Activated CD4-positive, alpha-beta T cell treated with anti-CD3 and anti-CD28 coated beads, Interleukin-2, amount 10 ng/mL, durations not matched to agents 7 days and 5 days (primary cell): ENCODE data around the gene AMMECR1. TPM values are rescaled to one million over a fixed set of nuclear protein-coding genes. Genes with fewer than 3 reads are reported as not detected.

Experiments used
- CTCF ChIA-PET: fragments of 350-600 bp; sonication (Branson Sonifier 250); formaldehyde crosslinking; loops from one replicate; lab custom pipeline; 2021; ENCODE audit warnings: antibody characterized with exemption; lab: Charles Lee
- POLR2A ChIA-PET: fragments of 350-600 bp; sonication (Branson Sonifier 250); formaldehyde crosslinking; loops from one replicate; lab custom pipeline; 2021; ENCODE audit warnings: antibody characterized with exemption; lab: Charles Lee
- DNase-seq: peaks from one replicate; pipeline ENCODE4 v3.0.0-alpha.2; 2020
- H3K27ac Mint-ChIP-seq: one replicate; pipeline ENCODE4 v1.8.0; 2021; ENCODE audit warnings: mild to moderate bottlenecking, moderate library complexity, mixed read lengths
- H3K27me3 Mint-ChIP-seq: one replicate; pipeline ENCODE4 v1.8.0; 2021; ENCODE audit warnings: mixed read lengths
- H3K36me3 Mint-ChIP-seq: one replicate; pipeline ENCODE4 v1.8.0; 2021; ENCODE audit warnings: low read depth, mixed read lengths
- H3K4me1 Mint-ChIP-seq: one replicate; pipeline ENCODE4 v1.8.0; 2021; ENCODE audit warnings: mixed read lengths
- H3K4me3 Mint-ChIP-seq: one replicate; pipeline ENCODE4 v1.8.0; 2021; ENCODE audit warnings: mild to moderate bottlenecking, moderate library complexity, mixed read lengths
- H3K9me3 Mint-ChIP-seq: one replicate; pipeline ENCODE4 v1.8.0; 2021; ENCODE audit warnings: mixed read lengths
- total RNA-seq, 2 experiments: library from RNA; stranded (reverse); gene quantifications; one replicate each; pipeline ENCODE4 v1.2.3, GENCODE V29; 2021

AMMECR1 gene
- total RNA-seq, 2 experiments from 2014 or later: 8.6 to 9.9 TPM

- DNase-seq: no peak
- Mint-ChIP-seq H3K4me3 (no peak overlapping the region), H3K4me1 (peaks cover 20% of the 10 kb centered on the region), H3K36me3 (peaks cover 8% of the 10 kb centered on the region), H3K27ac (no peak overlapping the region), H3K9me3 (no peaks in the 10 kb centered on the region), H3K27me3 (no peaks in the 10 kb centered on the region)
- ChIA-PET POLR2A (no interaction called here), CTCF (interaction anchor here (1.0 kb wide), 1 partner anchor 25 kb away, joined by 3 read pairs; no protein-coding TSS in a partner anchor)
These were observed 49.0 kb downstream of the AMMECR1 start for GRCh38 chrX:110268886-110269285.

GRCh38 chrX:110268395-110268794 lies 49.5 kb downstream of the AMMECR1 start:
- CTCF ChIA-PET: interaction anchor here (0.6 kb wide), 1 partner anchor 86 kb away, joined by 3 read pairs; no protein-coding TSS in a partner anchor
- POLR2A ChIA-PET: no interaction called here
- Mint-ChIP-seq H3K9me3 (no peaks in the 10 kb centered on the region), H3K4me1 (peaks cover 20% of the 10 kb centered on the region), H3K4me3 (no peak overlapping the region), H3K27ac (peak overlapping the region; percentile 78), H3K36me3 (peaks cover 9% of the 10 kb centered on the region), H3K27me3 (no peaks in the 10 kb centered on the region)
- DNase-seq: no peak

DNA sequence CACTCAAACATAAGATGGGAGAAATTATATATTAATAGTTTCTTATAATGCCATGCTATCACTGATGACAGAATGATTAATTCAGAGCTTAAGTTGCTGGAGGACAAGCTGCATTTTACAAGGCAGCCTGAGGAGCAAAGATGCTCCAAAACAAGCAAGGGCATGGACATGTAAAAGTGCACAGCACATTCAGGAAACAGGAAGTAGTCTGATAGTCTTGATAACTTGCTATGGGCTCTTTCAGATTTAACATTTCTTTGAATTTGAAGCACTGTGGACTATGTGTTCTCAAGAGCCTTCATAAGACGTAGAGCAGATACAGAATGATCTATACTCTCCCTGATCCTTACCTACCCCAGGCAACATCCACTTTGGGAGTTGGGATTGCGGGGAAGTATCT lies 50.0 kb downstream of the AMMECR1 start:
- H3K9me3 Mint-ChIP-seq: no peaks in the 10 kb centered on the region
- peaks cover 9% of the 10 kb centered on the region for H3K36me3 Mint-ChIP-seq
- H3K27ac Mint-ChIP-seq: peak overlapping the region; percentile 78
- H3K4me3 Mint-ChIP-seq: no peak overlapping the region
- DNase-seq: no peak
- CTCF ChIA-PET: interaction anchor here (0.6 kb wide), 1 partner anchor 87 kb away, joined by 3 read pairs; no protein-coding TSS in a partner anchor
- no peaks in the 10 kb centered on the region for H3K27me3 Mint-ChIP-seq
- peaks cover 20% of the 10 kb centered on the region for H3K4me1 Mint-ChIP-seq
- POLR2A ChIA-PET: interaction anchor here (0.7 kb wide), 1 partner anchor 43 kb away, joined by 3 read pairs; no protein-coding TSS in a partner anchor

DNA sequence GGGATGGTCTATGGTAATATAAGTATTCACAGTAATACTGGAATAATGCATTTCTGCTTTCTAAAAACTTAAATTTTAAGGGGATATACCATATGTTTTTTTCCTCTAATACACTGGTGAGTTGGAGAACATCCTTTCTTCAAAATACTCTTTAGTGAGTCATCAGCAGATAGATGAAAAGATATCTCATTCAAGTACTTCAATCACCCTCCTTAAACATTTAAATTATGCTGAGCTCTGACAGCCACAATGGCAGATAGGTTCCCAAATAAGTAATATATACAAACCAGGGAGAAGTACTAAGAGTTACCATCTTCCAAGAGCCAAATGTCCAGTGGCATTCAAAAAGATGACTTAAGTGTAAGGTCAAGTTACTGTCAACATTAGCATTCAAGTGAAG lies 52.2 kb downstream of the AMMECR1 start:
- H3K27ac Mint-ChIP-seq: no peak overlapping the region
- ChIA-PET POLR2A (no interaction called here), CTCF (no interaction called here)
- H3K36me3 Mint-ChIP-seq: peaks cover 12% of the 10 kb centered on the region
- H3K9me3 Mint-ChIP-seq: no peaks in the 10 kb centered on the region
- H3K4me3 Mint-ChIP-seq: no peak overlapping the region
- peaks cover 20% of the 10 kb centered on the region for H3K4me1 Mint-ChIP-seq
- no peak for DNase-seq
- H3K27me3 Mint-ChIP-seq: no peaks in the 10 kb centered on the region

- DNase-seq: no peak
- Mint-ChIP-seq H3K27ac (no peak overlapping the region), H3K9me3 (no peaks in the 10 kb centered on the region), H3K36me3 (peaks cover 5% of the 10 kb centered on the region), H3K4me3 (no peak overlapping the region), H3K4me1 (peaks cover 11% of the 10 kb centered on the region), H3K27me3 (no peaks in the 10 kb centered on the region)
- CTCF ChIA-PET: interaction anchor here (1.0 kb wide), 1 partner anchor 17 kb away, joined by 3 read pairs; no protein-coding TSS in a partner anchor
- POLR2A ChIA-PET: no interaction called here
These were observed 58.8 kb downstream of the AMMECR1 start for GRCh38 chrX:110259117-110259516.

DNA sequence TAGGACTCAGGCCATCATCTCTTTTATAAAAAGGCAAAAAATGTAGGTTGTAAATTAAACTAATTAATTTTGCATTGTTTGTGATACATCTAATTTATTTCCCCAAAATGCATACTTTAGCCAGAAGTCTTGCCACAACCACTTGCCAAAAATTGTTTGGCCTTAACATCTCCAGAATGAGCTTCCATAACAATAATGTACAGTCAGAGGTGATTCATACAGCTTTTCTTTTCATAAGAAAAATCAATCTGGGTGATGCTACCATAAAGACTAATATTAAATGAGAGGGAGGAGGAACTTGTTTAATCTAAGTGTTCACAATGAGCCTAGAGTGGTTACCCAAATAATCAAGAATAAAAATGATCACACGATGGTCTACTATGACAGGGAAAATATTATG lies 59.3 kb downstream of the AMMECR1 start:
- H3K36me3 Mint-ChIP-seq: peaks cover 2% of the 10 kb centered on the region
- CTCF ChIA-PET: interaction anchor here (1.0 kb wide), 1 partner anchor 16 kb away, joined by 3 read pairs; no protein-coding TSS in a partner anchor
- DNase-seq: no peak
- H3K9me3 Mint-ChIP-seq: no peaks in the 10 kb centered on the region
- POLR2A ChIA-PET: no interaction called here
- H3K4me3 Mint-ChIP-seq: no peak overlapping the region
- H3K4me1 Mint-ChIP-seq: peaks cover 11% of the 10 kb centered on the region
- no peaks in the 10 kb centered on the region for H3K27me3 Mint-ChIP-seq
- no peak overlapping the region for H3K27ac Mint-ChIP-seq

- DNase-seq: no peak
- Mint-ChIP-seq H3K36me3 (peaks cover 3% of the 10 kb centered on the region), H3K4me1 (peaks cover 11% of the 10 kb centered on the region), H3K9me3 (no peaks in the 10 kb centered on the region), H3K4me3 (no peak overlapping the region), H3K27me3 (no peaks in the 10 kb centered on the region), H3K27ac (no peak overlapping the region)
- POLR2A ChIA-PET: no interaction called here
- CTCF ChIA-PET: interaction anchor here (1.0 kb wide), 1 partner anchor 16 kb away, joined by 3 read pairs; no protein-coding TSS in a partner anchor
These were observed 60.0 kb downstream of the AMMECR1 start for GRCh38 chrX:110257889-110258288.

GRCh38 chrX:110252711-110253110 lies 65.2 kb downstream of the AMMECR1 start:
- no peak for DNase-seq
- H3K36me3 Mint-ChIP-seq: peaks cover 9% of the 10 kb centered on the region
- POLR2A ChIA-PET: no interaction called here
- no peaks in the 10 kb centered on the region for H3K9me3 Mint-ChIP-seq
- no peaks in the 10 kb centered on the region for H3K27me3 Mint-ChIP-seq
- H3K4me3 Mint-ChIP-seq: no peak overlapping the region
- CTCF ChIA-PET: no interaction called here
- no peak overlapping the region for H3K27ac Mint-ChIP-seq
- H3K4me1 Mint-ChIP-seq: peaks cover 2% of the 10 kb centered on the region

GRCh38 chrX:110251961-110252360 lies 65.9 kb downstream of the AMMECR1 start:
- H3K27me3 Mint-ChIP-seq: no peaks in the 10 kb centered on the region
- peaks cover 9% of the 10 kb centered on the region for H3K36me3 Mint-ChIP-seq
- H3K4me3 Mint-ChIP-seq: no peak overlapping the region
- POLR2A ChIA-PET: no interaction called here
- H3K9me3 Mint-ChIP-seq: no peaks in the 10 kb centered on the region
- DNase-seq: no peak
- H3K4me1 Mint-ChIP-seq: peaks cover 2% of the 10 kb centered on the region
- no peak overlapping the region for H3K27ac Mint-ChIP-seq
- CTCF ChIA-PET: no interaction called here

DNA sequence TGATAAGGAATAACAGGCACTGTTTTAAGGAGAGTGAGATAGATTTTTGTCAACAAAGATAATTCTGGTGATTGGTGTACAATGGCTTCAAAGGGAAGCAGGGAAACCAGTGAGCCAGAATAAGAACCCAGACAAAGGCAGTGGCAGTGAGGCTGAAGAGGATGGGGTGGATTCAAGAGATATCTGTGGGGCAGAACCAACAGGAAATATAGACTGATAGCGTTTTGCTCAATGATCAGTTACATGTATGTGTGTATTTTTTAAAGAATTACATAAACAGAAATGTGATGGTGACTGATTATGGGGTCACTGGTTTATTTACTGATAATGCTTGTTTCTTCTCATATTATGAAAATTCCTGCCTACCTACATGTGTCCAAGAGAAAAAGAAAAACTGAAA lies 66.4 kb downstream of the AMMECR1 start:
- DNase-seq: no peak
- peaks cover 9% of the 10 kb centered on the region for H3K36me3 Mint-ChIP-seq
- peaks cover 2% of the 10 kb centered on the region for H3K4me1 Mint-ChIP-seq
- no peak overlapping the region for H3K27ac Mint-ChIP-seq
- no peaks in the 10 kb centered on the region for H3K9me3 Mint-ChIP-seq
- POLR2A ChIA-PET: no interaction called here
- no peak overlapping the region for H3K4me3 Mint-ChIP-seq
- CTCF ChIA-PET: no interaction called here
- H3K27me3 Mint-ChIP-seq: no peaks in the 10 kb centered on the region

DNA sequence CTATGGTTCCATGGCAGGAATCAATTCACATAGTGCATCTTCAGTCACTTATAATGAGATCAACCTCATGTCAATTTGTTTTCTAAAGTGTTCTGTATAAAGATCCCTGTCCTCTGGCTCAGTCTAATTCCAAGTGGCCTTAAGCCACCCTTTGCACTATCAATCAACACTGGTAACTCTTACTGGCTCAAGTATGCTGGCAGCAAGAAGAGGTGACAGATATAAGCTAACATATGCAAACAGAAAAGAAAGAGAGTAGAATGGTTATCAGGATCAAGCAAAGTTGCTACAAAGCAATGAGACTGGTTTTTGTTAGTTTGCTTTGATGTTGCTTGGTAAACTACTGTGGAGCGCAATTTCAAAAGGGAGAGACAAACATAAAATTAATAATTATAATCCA lies 67.0 kb downstream of the AMMECR1 start:
- Mint-ChIP-seq H3K4me3 (no peak overlapping the region), H3K27me3 (no peaks in the 10 kb centered on the region), H3K4me1 (peaks cover 6% of the 10 kb centered on the region), H3K9me3 (no peaks in the 10 kb centered on the region), H3K36me3 (peaks cover 9% of the 10 kb centered on the region), H3K27ac (no peak overlapping the region)
- POLR2A ChIA-PET: no interaction called here
- DNase-seq: no peak
- CTCF ChIA-PET: no interaction called here

GRCh38 chrX:110248578-110248977 lies 69.3 kb downstream of the AMMECR1 start:
- Mint-ChIP-seq H3K27ac (no peak overlapping the region), H3K36me3 (peaks cover 9% of the 10 kb centered on the region), H3K9me3 (no peaks in the 10 kb centered on the region), H3K4me3 (no peak overlapping the region), H3K27me3 (no peaks in the 10 kb centered on the region), H3K4me1 (peaks cover 6% of the 10 kb centered on the region)
- ChIA-PET POLR2A (no interaction called here), CTCF (no interaction called here)
- DNase-seq: no peak

DNA sequence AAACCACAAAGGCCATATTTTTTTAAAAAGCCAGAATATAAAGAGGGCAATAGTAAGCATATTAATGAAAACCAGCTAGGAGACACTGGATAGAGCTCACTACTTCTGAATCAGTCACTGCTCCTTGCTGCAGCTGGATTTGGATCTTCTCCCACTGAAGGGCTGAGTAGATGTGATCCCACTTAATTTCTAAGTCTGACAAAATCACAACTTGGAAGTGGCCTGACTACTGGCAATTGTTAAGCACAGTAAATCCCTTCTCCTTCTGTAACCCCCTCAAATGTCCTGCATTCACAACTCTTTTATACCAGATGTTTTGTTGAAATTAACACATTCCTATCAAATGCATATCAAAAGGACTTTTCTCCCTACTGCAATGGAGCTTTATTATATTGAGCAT lies 72.9 kb downstream of the AMMECR1 start:
- Mint-ChIP-seq H3K27ac (no peak overlapping the region), H3K9me3 (peaks cover 3% of the 10 kb centered on the region), H3K36me3 (peaks cover 15% of the 10 kb centered on the region), H3K27me3 (no peaks in the 10 kb centered on the region), H3K4me1 (peaks cover 5% of the 10 kb centered on the region), H3K4me3 (no peak overlapping the region)
- DNase-seq: no peak
- ChIA-PET POLR2A (no interaction called here), CTCF (interaction anchor here (0.5 to 2.0 kb wide), 2 partner anchors 15 to 83 kb away, joined by 3 to 8 read pairs; no protein-coding TSS in a partner anchor)

GRCh38 chrX:110242371-110242770 lies 75.5 kb downstream of the AMMECR1 start:
- H3K4me1 Mint-ChIP-seq: peaks cover 28% of the 10 kb centered on the region
- H3K9me3 Mint-ChIP-seq: peaks cover 8% of the 10 kb centered on the region
- no peaks in the 10 kb centered on the region for H3K27me3 Mint-ChIP-seq
- H3K27ac Mint-ChIP-seq: no peak overlapping the region
- no peak overlapping the region for H3K4me3 Mint-ChIP-seq
- CTCF ChIA-PET: interaction anchor here (0.6 kb wide), 1 partner anchor 16 kb away, joined by 3 read pairs; no protein-coding TSS in a partner anchor
- peaks cover 22% of the 10 kb centered on the region for H3K36me3 Mint-ChIP-seq
- DNase-seq: no peak
- POLR2A ChIA-PET: no interaction called here
